Measurements from ENCODE around the gene PWWP2B.

PWWP2B gene

GRCh38 chr10:132413226-132414205 lies 16.5 kb downstream of the PWWP2B start:
- Histone ChIP-seq H3K4me1 (ENCODE audit: control insufficient read depth, insufficient read depth, low read length) (peaks cover 12% of the 10 kb centered on the region), H3K9me3 (replicated peaks; ENCODE audit: low read length) (no peaks in the 10 kb centered on the region), H3K36me3 (ENCODE audit: insufficient read depth, low read length) (no peaks in the 10 kb centered on the region), H3K9ac (ENCODE audit: low read depth, low read length) (no peak overlapping the region), H3K27me3 (ENCODE audit: control insufficient read depth, insufficient read depth, low read length) (no peaks in the 10 kb centered on the region), H3K4me2 (ENCODE audit: low read length) (no peak overlapping the region), H3K4me3 (ENCODE audit: low read length) (no peak overlapping the region)

GRCh38 chr10:132414402-132415016 lies 17.5 kb downstream of the PWWP2B start:
- no peak overlapping the region for H3K9ac ChIP-seq (ENCODE audit: low read depth, low read length)
- peaks cover 12% of the 10 kb centered on the region for H3K4me1 ChIP-seq (ENCODE audit: control insufficient read depth, insufficient read depth, low read length)
- H3K4me3 ChIP-seq (ENCODE audit: low read length) = no peak overlapping the region

GRCh38 chr10:132415255-132415654 lies 18.3 kb downstream of the PWWP2B start:
- Histone ChIP-seq H3K27me3 (ENCODE audit: control insufficient read depth, insufficient read depth, low read length) (no peaks in the 10 kb centered on the region), H3K9ac (ENCODE audit: low read depth, low read length) (no peak overlapping the region), H3K4me1 (ENCODE audit: control insufficient read depth, insufficient read depth, low read length) (peaks cover 12% of the 10 kb centered on the region), H3K4me3 (ENCODE audit: low read length) (no peak overlapping the region), H3K4me2 (ENCODE audit: low read length) (no peak overlapping the region), H3K36me3 (ENCODE audit: insufficient read depth, low read length) (no peaks in the 10 kb centered on the region), H3K9me3 (replicated peaks; ENCODE audit: low read length) (no peaks in the 10 kb centered on the region)

More at GRCh38 chr10:132414402-132415016, 17.5 kb downstream of the PWWP2B start:
- no peaks in the 10 kb centered on the region for H3K9me3 ChIP-seq (replicated peaks; ENCODE audit: low read length)
- H3K4me2 ChIP-seq (ENCODE audit: low read length) = no peak overlapping the region
- no peaks in the 10 kb centered on the region for H3K36me3 ChIP-seq (ENCODE audit: insufficient read depth, low read length)
- H3K27me3 ChIP-seq (ENCODE audit: control insufficient read depth, insufficient read depth, low read length) = no peaks in the 10 kb centered on the region

- no peak overlapping the region for H3K4me2 ChIP-seq (ENCODE audit: low read length)
- no peaks in the 10 kb centered on the region for H3K27me3 ChIP-seq (ENCODE audit: control insufficient read depth, insufficient read depth, low read length)
- no peak overlapping the region for H3K9ac ChIP-seq (ENCODE audit: low read depth, low read length)
- peaks cover 14% of the 10 kb centered on the region for H3K4me1 ChIP-seq (ENCODE audit: control insufficient read depth, insufficient read depth, low read length)
- no peaks in the 10 kb centered on the region for H3K9me3 ChIP-seq (replicated peaks; ENCODE audit: low read length)
- H3K4me3 ChIP-seq (ENCODE audit: low read length) = no peak overlapping the region
- no peaks in the 10 kb centered on the region for H3K36me3 ChIP-seq (ENCODE audit: insufficient read depth, low read length)
Measured at GRCh38 chr10:132415956-132416355, 19.0 kb downstream of the PWWP2B start.

GRCh38 chr10:132416566-132417256 lies 19.7 kb downstream of the PWWP2B start:
- peaks cover 22% of the 10 kb centered on the region for H3K4me1 ChIP-seq (ENCODE audit: control insufficient read depth, insufficient read depth, low read length)
- no peak overlapping the region for H3K9ac ChIP-seq (ENCODE audit: low read depth, low read length)
- no peak overlapping the region for H3K4me3 ChIP-seq (ENCODE audit: low read length)
- H3K27me3 ChIP-seq (ENCODE audit: control insufficient read depth, insufficient read depth, low read length) = no peaks in the 10 kb centered on the region
- H3K9me3 ChIP-seq (replicated peaks; ENCODE audit: low read length) = no peaks in the 10 kb centered on the region
- no peak overlapping the region for H3K4me2 ChIP-seq (ENCODE audit: low read length)
- no peaks in the 10 kb centered on the region for H3K36me3 ChIP-seq (ENCODE audit: insufficient read depth, low read length)

GRCh38 chr10:132417257-132417910 lies 20.4 kb downstream of the PWWP2B start:
- Histone ChIP-seq H3K4me2 (ENCODE audit: low read length) (no peak overlapping the region), H3K4me1 (ENCODE audit: control insufficient read depth, insufficient read depth, low read length) (peaks cover 27% of the 10 kb centered on the region), H3K9me3 (replicated peaks; ENCODE audit: low read length) (no peaks in the 10 kb centered on the region), H3K36me3 (ENCODE audit: insufficient read depth, low read length) (no peaks in the 10 kb centered on the region), H3K27me3 (ENCODE audit: control insufficient read depth, insufficient read depth, low read length) (no peaks in the 10 kb centered on the region), H3K4me3 (ENCODE audit: low read length) (no peak overlapping the region), H3K9ac (ENCODE audit: low read depth, low read length) (no peak overlapping the region)

GRCh38 chr10:132417957-132418441 lies 21.0 kb downstream of the PWWP2B start:
- Histone ChIP-seq H3K9me3 (replicated peaks; ENCODE audit: low read length) (no peaks in the 10 kb centered on the region), H3K9ac (ENCODE audit: low read depth, low read length) (no peak overlapping the region), H3K4me3 (ENCODE audit: low read length) (no peak overlapping the region), H3K36me3 (ENCODE audit: insufficient read depth, low read length) (no peaks in the 10 kb centered on the region), H3K4me2 (ENCODE audit: low read length) (no peak overlapping the region), H3K27me3 (ENCODE audit: control insufficient read depth, insufficient read depth, low read length) (no peaks in the 10 kb centered on the region), H3K4me1 (ENCODE audit: control insufficient read depth, insufficient read depth, low read length) (peaks cover 22% of the 10 kb centered on the region)

- no peak overlapping the region for H3K4me3 ChIP-seq (ENCODE audit: low read length)
- H3K36me3 ChIP-seq (ENCODE audit: insufficient read depth, low read length) = no peaks in the 10 kb centered on the region
- H3K9ac ChIP-seq (ENCODE audit: low read depth, low read length) = no peak overlapping the region
- H3K4me2 ChIP-seq (ENCODE audit: low read length) = no peak overlapping the region
- H3K9me3 ChIP-seq (replicated peaks; ENCODE audit: low read length) = no peaks in the 10 kb centered on the region
- H3K27me3 ChIP-seq (ENCODE audit: control insufficient read depth, insufficient read depth, low read length) = no peaks in the 10 kb centered on the region
- peaks cover 15% of the 10 kb centered on the region for H3K4me1 ChIP-seq (ENCODE audit: control insufficient read depth, insufficient read depth, low read length)
Measured at GRCh38 chr10:132418527-132419416, 21.8 kb downstream of the PWWP2B start.

GRCh38 chr10:132419538-132420468 lies 22.8 kb downstream of the PWWP2B start:
- H3K36me3 ChIP-seq (ENCODE audit: insufficient read depth, low read length) = no peaks in the 10 kb centered on the region
- H3K4me2 ChIP-seq (ENCODE audit: low read length) = no peak overlapping the region
- peaks cover 15% of the 10 kb centered on the region for H3K4me1 ChIP-seq (ENCODE audit: control insufficient read depth, insufficient read depth, low read length)
- H3K9me3 ChIP-seq (replicated peaks; ENCODE audit: low read length) = no peaks in the 10 kb centered on the region
- no peak overlapping the region for H3K9ac ChIP-seq (ENCODE audit: low read depth, low read length)
- H3K27me3 ChIP-seq (ENCODE audit: control insufficient read depth, insufficient read depth, low read length) = no peaks in the 10 kb centered on the region
- no peak overlapping the region for H3K4me3 ChIP-seq (ENCODE audit: low read length)
